Measurements from ENCODE around the gene FOXJ2.

DNA sequence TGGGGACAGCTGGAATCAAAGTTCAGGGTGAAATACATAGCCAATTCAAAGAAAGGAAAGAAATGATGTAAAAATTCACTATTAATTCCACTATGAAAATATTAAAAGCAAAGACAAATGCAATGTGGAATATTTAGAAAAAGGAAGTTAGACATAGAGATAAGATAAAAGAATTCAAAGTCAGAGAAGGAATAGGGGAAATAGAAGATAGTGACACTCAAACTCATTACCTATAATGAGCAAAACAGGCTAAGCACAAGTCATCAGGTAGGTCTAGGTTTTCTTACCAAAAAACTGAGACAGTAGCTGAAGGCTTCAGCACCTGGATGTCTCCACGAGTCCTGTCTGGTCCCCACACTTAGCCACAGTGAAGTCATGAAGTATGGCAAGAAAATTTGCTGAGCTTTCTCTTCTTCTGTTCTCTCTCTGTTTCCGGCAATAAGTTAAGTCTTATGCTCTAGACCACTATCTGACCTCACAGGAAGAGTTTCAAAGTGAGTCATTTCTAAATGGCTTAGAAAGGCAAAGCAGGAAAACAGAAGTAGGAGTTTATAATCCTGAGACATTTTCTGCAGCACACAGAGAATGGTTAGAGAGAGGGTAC is 33.6 kb downstream of the FOXJ2 start, which contains the start of gene C3AR1:
- TF ChIP-seq, protein P1, sequence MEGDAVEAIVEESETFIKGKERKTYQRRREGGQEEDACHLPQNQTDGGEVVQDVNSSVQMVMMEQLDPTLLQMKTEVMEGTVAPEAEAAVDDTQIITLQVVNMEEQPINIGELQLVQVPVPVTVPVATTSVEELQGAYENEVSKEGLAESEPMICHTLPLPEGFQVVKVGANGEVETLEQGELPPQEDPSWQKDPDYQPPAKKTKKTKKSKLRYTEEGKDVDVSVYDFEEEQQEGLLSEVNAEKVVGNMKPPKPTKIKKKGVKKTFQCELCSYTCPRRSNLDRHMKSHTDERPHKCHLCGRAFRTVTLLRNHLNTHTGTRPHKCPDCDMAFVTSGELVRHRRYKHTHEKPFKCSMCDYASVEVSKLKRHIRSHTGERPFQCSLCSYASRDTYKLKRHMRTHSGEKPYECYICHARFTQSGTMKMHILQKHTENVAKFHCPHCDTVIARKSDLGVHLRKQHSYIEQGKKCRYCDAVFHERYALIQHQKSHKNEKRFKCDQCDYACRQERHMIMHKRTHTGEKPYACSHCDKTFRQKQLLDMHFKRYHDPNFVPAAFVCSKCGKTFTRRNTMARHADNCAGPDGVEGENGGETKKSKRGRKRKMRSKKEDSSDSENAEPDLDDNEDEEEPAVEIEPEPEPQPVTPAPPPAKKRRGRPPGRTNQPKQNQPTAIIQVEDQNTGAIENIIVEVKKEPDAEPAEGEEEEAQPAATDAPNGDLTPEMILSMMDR (conservative IDR thresholded peaks at IDR 0.05 in 1 of 2, IDR thresholded peaks at IDR 0.05 in 1 of 2; ENCODE audit: low read depth in 1 of 2, low read length in 2 of 2): no peak
- TF ChIP-seq EZH2 (IDR thresholded peaks at IDR 0.05; ENCODE audit: low read length, missing control alignments): no peak

Data from fibroblast of lung (primary cell).